AG04449 (cell line): Measurements from ENCODE around the gene CLPX.

Experiments used
- CTCF ChIA-PET: fragments of 350-600 bp; formaldehyde crosslinking; extraction: SDS; loops from one replicate; lab custom pipeline; 2021; ENCODE audit warnings: antibody characterized with exemption; lab: Yijun Ruan, JAX
- POLR2A ChIA-PET: fragments of 400-600, 350-600 bp; formaldehyde crosslinking; extraction: SDS; loops from one replicate; lab custom pipeline; 2020; ENCODE audit warnings: antibody characterized with exemption, inconsistent platforms; lab: Yijun Ruan, JAX
- DNase-seq: peaks from one replicate; pipeline ENCODE4 v3.0.0-alpha.2; 2010; ENCODE audit warnings: low read depth, low spot score
- H3K4me3 ChIP-seq: 2 replicates; pipeline ENCODE4 v1.5.1; 2011; ENCODE audit warnings: low read depth, mild to moderate bottlenecking, control low read depth, low read length
- CTCF ChIP-seq: IDR thresholded peaks from one replicate; pipeline ENCODE4 v1.5.1; 2011; ENCODE audit warnings: mild to moderate bottlenecking, moderate library complexity, low read length, control low read depth, inconsistent platforms; ENCODE audit not compliant: insufficient read depth; ENCODE audit errors: missing control alignments

Gene CLPX

GRCh38 chr15:65099336-65099735, 85.8 kb downstream of the CLPX start:
- ChIA-PET CTCF (interaction anchor here (1.7 to 8.3 kb wide), 3 partner anchors 13 to 45 kb away, joined by 12 to 117 read pairs (median 79); partner anchors contain the start of genes KBTBD13 and UBAP1L), POLR2A (no interaction called here)
- no peak for TF ChIP-seq CTCF
- DNase-seq = no peak
- H3K4me3 ChIP-seq = no peak overlapping the region
